ENCODE results near the gene ABL1. TPM values are rescaled to one million over a fixed set of nuclear protein-coding genes. Genes with fewer than 3 reads are reported as not detected.

Gene ABL1
- total and polyA plus RNA-seq, 4 donors, result 23.3 to 60.0 (median 37.7) TPM

DNA sequence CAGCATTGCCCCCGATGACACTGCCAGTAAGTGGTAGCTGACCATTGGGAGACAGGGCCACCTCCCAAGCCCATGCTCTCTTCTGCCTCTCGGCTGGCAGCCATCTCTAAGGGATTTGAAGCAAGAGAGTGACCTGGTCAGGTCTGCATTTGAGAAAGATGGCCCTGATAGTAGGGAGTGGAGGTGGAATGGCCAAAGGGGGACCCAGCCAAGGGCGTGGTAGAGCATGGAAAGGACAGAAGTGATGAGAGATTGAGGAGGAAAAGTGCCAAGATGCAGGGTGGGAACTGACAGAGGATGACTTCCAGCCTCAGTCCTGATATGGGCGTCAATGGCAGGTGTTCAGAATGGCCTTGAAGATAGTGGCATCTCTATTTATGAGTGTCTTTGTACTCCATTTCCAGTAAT lies 9.0 kb downstream of the ABL1 start:
- TF ChIP-seq CTCF (IDR thresholded peaks at IDR 0.05; ENCODE audit: control extremely low read depth, extremely low read depth), result no peak
- ATAC-seq (ENCODE audit: insufficient read depth, low FRiP score), result no peak
- Histone ChIP-seq H3K9ac (ENCODE audit: insufficient read depth in 1 of 2, low read length in 2 of 2) (no peak overlapping the region), H3K27me3 (ENCODE audit: control insufficient read depth in 3 of 3, insufficient read depth in 3 of 3, low read length in 2 of 3) (no peaks in the 10 kb centered on the region), H3K27ac (ENCODE audit: low read depth in 1 of 2, low read length in 1 of 2) (no peak overlapping the region), H3K9me3 (ENCODE audit: control insufficient read depth in 4 of 4, insufficient read depth in 3 of 4, low read length in 3 of 4) (no peaks in the 10 kb centered on the region), H3K4me3 (no peak overlapping the region), H3K36me3 (ENCODE audit: control insufficient read depth in 4 of 4, insufficient read depth in 4 of 4, low read length in 4 of 4) (no peaks in the 10 kb centered on the region), H3K4me1 (ENCODE audit: control insufficient read depth in 5 of 5, insufficient read depth in 5 of 5, low read length in 5 of 5) (peaks cover 2 to 53% (median 11%) of the 10 kb centered on the region in 5 donors)
- no peak for DNase-seq
- 85 to 94% methylated on average over 4 of the region's 4 CpGs for WGBS, 2 donors

DNA sequence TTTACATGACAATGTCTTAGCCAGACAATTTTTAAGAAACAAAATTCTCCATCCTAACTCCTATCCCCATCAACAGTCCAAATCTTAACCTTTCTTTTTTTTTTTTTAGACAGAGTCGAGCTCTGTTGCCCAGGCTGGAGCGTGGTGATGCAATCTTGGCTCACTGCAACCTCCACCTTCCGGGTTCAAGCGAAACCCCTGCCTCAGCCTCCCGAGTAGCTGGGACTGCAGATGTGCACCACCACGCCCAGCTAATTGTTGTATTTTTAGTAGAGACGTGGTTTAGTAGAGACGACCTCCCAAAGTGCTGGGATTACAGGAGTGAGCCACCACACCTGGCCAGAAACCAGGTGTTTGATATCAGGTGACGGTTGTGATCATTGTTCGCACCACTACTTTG lies 10.2 kb downstream of the ABL1 start:
- peaks cover 2 to 44% (median 11%) of the 10 kb centered on the region in 5 donors for H3K4me1 ChIP-seq (ENCODE audit: control insufficient read depth in 5 of 5, insufficient read depth in 5 of 5, low read length in 5 of 5)
- peak overlapping the region in 1 of 2 donors; percentile 62 for H3K27ac ChIP-seq (ENCODE audit: low read depth in 1 of 2, low read length in 1 of 2)
- no peaks in the 10 kb centered on the region for H3K9me3 ChIP-seq (ENCODE audit: control insufficient read depth in 4 of 4, insufficient read depth in 3 of 4, low read length in 3 of 4)
- H3K27me3 ChIP-seq (ENCODE audit: control insufficient read depth in 3 of 3, insufficient read depth in 3 of 3, low read length in 2 of 3), result no peaks in the 10 kb centered on the region
- no peaks in the 10 kb centered on the region for H3K36me3 ChIP-seq (ENCODE audit: control insufficient read depth in 4 of 4, insufficient read depth in 4 of 4, low read length in 4 of 4)
- no peak for DNase-seq
- 65 to 69% methylated on average over 10 of the region's 10 CpGs for WGBS, 2 donors
- ATAC-seq (ENCODE audit: insufficient read depth, low FRiP score), result no peak
- H3K9ac ChIP-seq (ENCODE audit: insufficient read depth in 1 of 2, low read length in 2 of 2), result no peak overlapping the region
- no peak overlapping the region for H3K4me3 ChIP-seq
- TF ChIP-seq CTCF (IDR thresholded peaks at IDR 0.05; ENCODE audit: control extremely low read depth, extremely low read depth), result no peak

DNA sequence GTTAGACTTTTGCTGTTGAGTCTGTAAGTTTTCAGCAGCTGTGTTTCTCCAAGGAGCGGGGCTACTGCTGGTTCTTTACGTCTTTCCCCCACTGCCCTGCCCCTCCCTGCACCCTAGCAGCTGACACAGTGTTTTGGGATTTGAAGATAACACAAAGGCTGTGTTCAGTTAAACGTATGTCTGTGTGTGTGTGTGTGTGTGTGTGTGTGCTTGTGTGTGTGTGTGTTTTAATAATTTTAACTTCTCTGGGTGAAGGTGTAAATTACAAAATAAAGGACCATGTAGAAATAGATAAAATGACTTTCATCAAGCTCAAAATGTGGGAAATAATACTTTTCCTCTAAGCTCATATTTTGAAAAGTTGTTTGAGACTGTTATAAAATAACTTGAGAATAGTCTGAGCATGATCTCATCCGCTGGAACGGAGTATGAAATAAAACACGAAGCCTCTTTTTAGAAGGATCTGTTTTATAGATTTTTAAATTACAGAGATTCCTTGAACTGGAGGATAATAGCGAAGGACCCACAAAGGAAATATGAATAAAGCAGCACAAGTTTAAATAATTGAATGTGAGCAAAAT lies 10.9 kb downstream of the ABL1 start:
- Histone ChIP-seq H3K9ac (ENCODE audit: insufficient read depth in 1 of 2, low read length in 2 of 2) (peak overlapping the region in 1 of 2 donors; percentile 30), H3K36me3 (ENCODE audit: control insufficient read depth in 4 of 4, insufficient read depth in 4 of 4, low read length in 4 of 4) (no peaks in the 10 kb centered on the region), H3K4me3 (no peak overlapping the region), H3K27ac (ENCODE audit: low read depth in 1 of 2, low read length in 1 of 2) (peak overlapping the region; percentile 71 to 89), H3K27me3 (ENCODE audit: control insufficient read depth in 3 of 3, insufficient read depth in 3 of 3, low read length in 2 of 3) (no peaks in the 10 kb centered on the region), H3K4me1 (ENCODE audit: control insufficient read depth in 5 of 5, insufficient read depth in 5 of 5, low read length in 5 of 5) (peaks cover 2 to 43% (median 11%) of the 10 kb centered on the region in 5 donors), H3K9me3 (ENCODE audit: control insufficient read depth in 4 of 4, insufficient read depth in 3 of 4, low read length in 3 of 4) (no peaks in the 10 kb centered on the region)
- 42 to 65% methylated on average over 7 of the region's 7 CpGs for whole genome bisulfite sequencing, 2 donors
- no peak for TF ChIP-seq CTCF (IDR thresholded peaks at IDR 0.05; ENCODE audit: control extremely low read depth, extremely low read depth)
- ATAC-seq (ENCODE audit: insufficient read depth, low FRiP score), result no peak
- peak; percentile 85 to 93 (median 93) for DNase-seq

All from lung (tissue), 12 donors.